ENCODE measurements around the gene SND1.

DNA sequence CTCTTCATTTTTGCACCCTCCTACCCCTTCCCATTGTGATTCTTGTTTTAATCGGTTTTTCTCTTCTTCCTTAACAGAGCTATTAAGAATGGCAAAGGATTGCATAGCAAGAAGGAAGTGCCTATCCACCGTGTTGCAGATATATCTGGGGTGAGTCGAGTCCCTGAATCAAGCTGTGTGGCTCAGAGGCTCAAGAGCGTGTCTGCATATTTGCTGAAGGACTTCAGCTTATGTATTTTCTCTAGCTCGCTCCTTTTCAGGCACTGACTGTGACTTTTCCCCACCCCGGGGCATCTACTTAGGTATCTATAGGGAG lies 252.6 kb downstream of the SND1 start:
- TF ChIP-seq, protein P1, sequence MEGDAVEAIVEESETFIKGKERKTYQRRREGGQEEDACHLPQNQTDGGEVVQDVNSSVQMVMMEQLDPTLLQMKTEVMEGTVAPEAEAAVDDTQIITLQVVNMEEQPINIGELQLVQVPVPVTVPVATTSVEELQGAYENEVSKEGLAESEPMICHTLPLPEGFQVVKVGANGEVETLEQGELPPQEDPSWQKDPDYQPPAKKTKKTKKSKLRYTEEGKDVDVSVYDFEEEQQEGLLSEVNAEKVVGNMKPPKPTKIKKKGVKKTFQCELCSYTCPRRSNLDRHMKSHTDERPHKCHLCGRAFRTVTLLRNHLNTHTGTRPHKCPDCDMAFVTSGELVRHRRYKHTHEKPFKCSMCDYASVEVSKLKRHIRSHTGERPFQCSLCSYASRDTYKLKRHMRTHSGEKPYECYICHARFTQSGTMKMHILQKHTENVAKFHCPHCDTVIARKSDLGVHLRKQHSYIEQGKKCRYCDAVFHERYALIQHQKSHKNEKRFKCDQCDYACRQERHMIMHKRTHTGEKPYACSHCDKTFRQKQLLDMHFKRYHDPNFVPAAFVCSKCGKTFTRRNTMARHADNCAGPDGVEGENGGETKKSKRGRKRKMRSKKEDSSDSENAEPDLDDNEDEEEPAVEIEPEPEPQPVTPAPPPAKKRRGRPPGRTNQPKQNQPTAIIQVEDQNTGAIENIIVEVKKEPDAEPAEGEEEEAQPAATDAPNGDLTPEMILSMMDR (IDR thresholded peaks at IDR 0.05) = no peak
- no peak for TF ChIP-seq EZH2 (IDR thresholded peaks at IDR 0.05; ENCODE audit: borderline replicate concordance, insufficient read depth, low read depth, low read length, poor library complexity, severe bottlenecking)

Data from B cell (primary cell).